GM12878 (cell line): Measurements from ENCODE around the gene RPS6KL1. TPM values are rescaled to one million over a fixed set of nuclear protein-coding genes. Genes with fewer than 3 reads are reported as not detected.

Source experiments
- ATAC-seq: fragments of 200-7000 bp; cut with Tn5 transposase; 3 replicates; pipeline ENCODE4 v1.9.1; 2020; ENCODE audit warnings: mild to moderate bottlenecking, moderate library complexity
- BruUV-seq: library from RNA; stranded (reverse); fragments of 400-500 nt; replicated peaks from 2 replicates; lab custom pipeline; 2021; lab: Mats Ljungman, UMichigan
- CTCF ChIA-PET: fragments of 300-600 bp; sonication (Branson Sonifier 250); formaldehyde crosslinking; extraction: SDS; loops from one replicate; lab custom pipeline; 2021; ENCODE audit warnings: inconsistent platforms; lab: Yijun Ruan, JAX
- POLR2A ChIA-PET: fragments of 350-600 bp; formaldehyde crosslinking; extraction: SDS; loops from one replicate; lab custom pipeline; 2021; ENCODE audit warnings: inconsistent platforms; lab: Charles Lee
- RAD21 ChIA-PET: fragments of 300-600 bp; sonication (Branson Sonifier 250); formaldehyde crosslinking; loops from one replicate; lab custom pipeline; 2023; ENCODE audit warnings: antibody characterized with exemption; ENCODE audit not compliant: unreplicated experiment; lab: Charles Lee
- SMC1A ChIA-PET: fragments of 300-600 bp; sonication (Branson Sonifier 250); formaldehyde crosslinking; loops from one replicate; lab custom pipeline; 2023; ENCODE audit not compliant: unreplicated experiment, uncharacterized antibody; lab: Charles Lee
- DNase-seq: peaks from one replicate; pipeline ENCODE4 v3.0.0-alpha.2; 2011; ENCODE audit warnings: low read depth, low spot score
- FAIRE-seq: peaks from 3 replicates; lab custom pipeline; 2011; peaks lifted over from hg19 to GRCh38; lab: Jason Lieb, UNC
- H2AFZ ChIP-seq: 2 replicates; pipeline ENCODE4 v1.6.0; 2011; ENCODE audit warnings: low read depth, low read length, control low read depth; ENCODE audit not compliant: control insufficient read depth
- H3K27ac ChIP-seq: 2 replicates; pipeline ENCODE4 v1.5.1; 2011; ENCODE audit warnings: control low read depth; ENCODE audit not compliant: control insufficient read depth, insufficient read depth
- H3K27me3 ChIP-seq, 2 experiments: replicated peaks in 1 of 2; 2 replicates each; pipeline versions ENCODE4 v1.6.0 to v1.6.1; 2011; ENCODE audit warnings: low read length in 1 of 2; ENCODE audit not compliant: control insufficient read depth in 2 of 2, insufficient read depth in 2 of 2
- H3K36me3 ChIP-seq, 2 experiments: 2 replicates each; pipeline ENCODE4 v1.5.1; 2011; ENCODE audit warnings: low read length in 1 of 2; ENCODE audit not compliant: control insufficient read depth in 2 of 2, insufficient read depth in 2 of 2
- H3K4me1 ChIP-seq: 2 replicates; pipeline ENCODE4 v1.6.1; 2011; ENCODE audit warnings: mild to moderate bottlenecking, low read length, moderate library complexity, mixed read lengths; ENCODE audit not compliant: control insufficient read depth, insufficient read depth
- H3K4me2 ChIP-seq: 2 replicates; pipeline ENCODE4 v1.6.0; 2011; ENCODE audit warnings: control low read depth; ENCODE audit not compliant: control insufficient read depth, insufficient read depth
- H3K4me3 ChIP-seq: fragments of 200-600 bp; sonication (generic); 2 replicates; pipeline ENCODE4 v1.5.1; 2016
- H3K79me2 ChIP-seq: 2 replicates; pipeline ENCODE4 v1.6.0; 2011; ENCODE audit warnings: low read length; ENCODE audit not compliant: control insufficient read depth, insufficient read depth
- H3K9ac ChIP-seq: 2 replicates; pipeline ENCODE4 v1.8.0; 2011; ENCODE audit warnings: low read length, control low read depth, mixed read lengths; ENCODE audit not compliant: control insufficient read depth, insufficient read depth
- H3K9me3 ChIP-seq: replicated peaks from 3 replicates; pipeline ENCODE4 v1.5.1; 2011; ENCODE audit warnings: mild to moderate bottlenecking, low read length; ENCODE audit not compliant: control insufficient read depth, insufficient read depth
- H4K20me1 ChIP-seq: 2 replicates; pipeline ENCODE4 v1.6.0; 2011; ENCODE audit not compliant: control insufficient read depth, insufficient read depth
- ASH2L ChIP-seq: fragments of 300-600, 200-600 bp; sonication (generic); IDR thresholded peaks from 2 replicates; pipeline ENCODE4 v1.6.1; 2017; ENCODE audit warnings: low read depth, mild to moderate bottlenecking, borderline replicate concordance
- ATF3 ChIP-seq: IDR thresholded peaks from 2 replicates; pipeline ENCODE4 v1.6.1; 2011; ENCODE audit warnings: low read depth, mild to moderate bottlenecking, low read length, moderate library complexity, borderline replicate concordance; ENCODE audit errors: extremely low read depth
- CTCF ChIP-seq, 3 experiments: IDR thresholded peaks in 2 of 3; conservative IDR thresholded peaks in 1 of 3; 2 replicates each; pipeline ENCODE4 v1.5.1; 2011; ENCODE audit warnings: low read depth in 3 of 3, low read length in 3 of 3, mild to moderate bottlenecking in 3 of 3, control low read depth in 2 of 3, moderate library complexity in 2 of 3, inconsistent platforms in 1 of 3, mixed read lengths in 1 of 3; ENCODE audit not compliant: control insufficient read depth in 2 of 3, insufficient read depth in 1 of 3; ENCODE audit errors: extremely low read depth in 1 of 3
- DPF2 ChIP-seq: fragments of 450-650 bp; IDR thresholded peaks from 2 replicates; pipeline ENCODE4 v1.6.1; 2017; ENCODE audit warnings: mild to moderate bottlenecking
- GATAD2B ChIP-seq: fragments of 450-650 bp; conservative IDR thresholded peaks from 2 replicates; pipeline ENCODE4 v1.6.1; 2017; ENCODE audit warnings: low read depth, mild to moderate bottlenecking, moderate library complexity
- MTA3 ChIP-seq: IDR thresholded peaks from 2 replicates; pipeline ENCODE4 v1.6.1; 2012; ENCODE audit warnings: low read length, inconsistent platforms, borderline replicate concordance
- NBN ChIP-seq: fragments of 450-650 bp; IDR thresholded peaks from 2 replicates; pipeline ENCODE4 v1.6.1; 2016
- PML ChIP-seq: IDR thresholded peaks from 2 replicates; pipeline ENCODE4 v1.6.1; 2012; ENCODE audit warnings: low read length, inconsistent platforms
- POLR2A ChIP-seq: IDR thresholded peaks from 2 replicates; pipeline ENCODE4 v1.6.1; 2011; ENCODE audit warnings: low read depth, mild to moderate bottlenecking, low read length
- RAD21 ChIP-seq: IDR thresholded peaks from 2 replicates; pipeline ENCODE4 v1.6.1; 2011; ENCODE audit warnings: mild to moderate bottlenecking, low read depth, low read length, moderate library complexity; ENCODE audit not compliant: insufficient read depth
- RB1 ChIP-seq: fragments of 450-650 bp; formaldehyde crosslinking; IDR thresholded peaks from 2 replicates; pipeline ENCODE4 v1.6.1; 2017; ENCODE audit warnings: mild to moderate bottlenecking, borderline replicate concordance
- RBBP5 ChIP-seq: fragments of 200-600 bp; sonication (generic); conservative IDR thresholded peaks from 2 replicates; pipeline ENCODE4 v1.6.1; 2016
- SMAD5 ChIP-seq: IDR thresholded peaks from 2 replicates; pipeline ENCODE4 v1.6.1; 2016; ENCODE audit warnings: antibody characterized with exemption, low read depth
- SMC3 ChIP-seq: IDR thresholded peaks from 2 replicates; pipeline ENCODE4 v1.6.1; 2011; ENCODE audit warnings: low read length, improper control_type of control experiment, borderline replicate concordance
- SRF ChIP-seq, 2 experiments: IDR thresholded peaks; 2 replicates each; pipeline ENCODE4 v1.6.1; 2011; ENCODE audit warnings: low read depth in 2 of 2, low read length in 2 of 2, mild to moderate bottlenecking in 1 of 2, moderate library complexity in 1 of 2
- YY1 ChIP-seq: IDR thresholded peaks from 2 replicates; pipeline ENCODE4 v1.6.1; 2011; ENCODE audit warnings: low read depth, mild to moderate bottlenecking, low read length
- WGBS: methylation state at CpG from one replicate; pipeline ENCODE4 v1.1.6; 2016; ENCODE audit warnings: low lambda C conversion rate; ENCODE audit not compliant: insufficient replicate concordance, insufficient coverage; ENCODE audit errors: missing lambda C conversion rate; 5-methylcytosine and 5-hydroxymethylcytosine counted together
- in situ Hi-C: fragments of 300-500 bp; cut with MboI; formaldehyde crosslinking; loops from 9 replicates; pipeline ENCODE4 v1.14.3; 2018; ENCODE audit warnings: mixed read lengths
- intact Hi-C: fragments of 100-400 bp; cut with micrococcal nuclease; formaldehyde crosslinking; loops from one replicate; pipeline ENCODE4 v1.14.2; 2022; ENCODE audit not compliant: unreplicated experiment
- polyA plus RNA-seq, 11 experiments: library from polyadenylated mRNA; depleted of rRNA in 4 of 11; unstranded in 6 of 11; stranded (reverse) in 5 of 11; fragments of >200 nt; fragmentation: Nextera tagmentation in 4 of 11; fragmentation: Illumina TruSeq in 1 of 11; extraction: Ambion mirVana in 4 of 11; extraction: Trizol in 1 of 11; gene quantifications; 1 replicate in 1 of 11; 2 replicates in 10 of 11; pipeline versions ENCODE4 v1.2.1 to v1.2.3, GENCODE V29; 2011 to 2016; ENCODE audit warnings: inconsistent platforms in 2 of 11, missing spikeins in 2 of 11, low read depth in 1 of 11
- total RNA-seq, 4 experiments: library from RNA; depleted of rRNA in 3 of 4; stranded (reverse); fragments of >200 nt in 3 of 4; fragmentation: Illumina TruSeq in 1 of 4; extraction: Trizol in 1 of 4; gene quantifications; 2 replicates each; pipeline versions ENCODE4 v1.2.1 to v1.2.3, GENCODE V29; 2013 to 2021

Gene RPS6KL1
- total and polyA plus RNA-seq, 10 of the 15 experiments (the other 5 are each of a cell fraction or from before 2014, with no cell fraction given), result 0.04 to 4.2 (median 2.0) TPM

GRCh38 chr14:74906925-74907521, 16.0 kb downstream of the RPS6KL1 start (continued):
- TF ChIP-seq CTCF (IDR thresholded peaks at IDR 0.05 in 2 of 3, conservative IDR thresholded peaks at IDR 0.05 in 1 of 3; ENCODE audit: control insufficient read depth in 2 of 3, extremely low read depth in 1 of 3, insufficient read depth in 1 of 3, low read depth in 3 of 3, low read length in 3 of 3) (peak in 2 of 3 experiments; percentile 14 to 20; a peak in 1 of 6 replicates), NBN (no peak), SRF (IDR thresholded peaks at IDR 0.05; ENCODE audit: low read depth in 2 of 2, low read length in 2 of 2) (no peak), ASH2L (no peak), SMAD5 (no peak)
- TF ChIP-seq, all 136 proteins: peak for 2

- in situ Hi-C loops, result no loop called here
- peak; percentile 62 for FAIRE-seq
- TF ChIP-seq RB1 (0 out of 2 replicates have a peak, but pooled peaks have one; percentile 41), POLR2A (peak; percentile 66; the same call in 1 of the 2 replicates), RBBP5 (no peak), PML (no peak), MTA3 (peak; percentile 47; the same call in 1 of the 2 replicates), ATF3 (0 out of 2 replicates have a peak, but pooled peaks have one; percentile 16), CTCF (IDR thresholded peaks at IDR 0.05 in 2 of 3, conservative IDR thresholded peaks at IDR 0.05 in 1 of 3; ENCODE audit: control insufficient read depth in 2 of 3, extremely low read depth in 1 of 3, insufficient read depth in 1 of 3, low read depth in 3 of 3, low read length in 3 of 3) (peak; percentile 88 to 96 (median 94)), SMC3 (peak; percentile 94), GATAD2B (no peak), DPF2 (no peak), YY1 (0 out of 2 replicates have a peak, but pooled peaks have one; percentile 61), RAD21 (peak; percentile 82)
These were observed 17.4 kb downstream of the RPS6KL1 start for GRCh38 chr14:74905595-74906142.

More at GRCh38 chr14:74905595-74906142, 17.4 kb downstream of the RPS6KL1 start:
- no TSS peak for BruUV-seq
- ChIA-PET RAD21 (interaction anchor here (0.6 to 5.6 kb wide), 11 partner anchors 11 to 385 kb away, joined by 3 to 114 read pairs (median 4); partner anchors contain the start of gene DLST), POLR2A (interaction anchor here (0.6 to 2.4 kb wide), 4 partner anchors 45 to 390 kb away, joined by 3 to 9 read pairs (median 3); no protein-coding TSS in a partner anchor), SMC1A (interaction anchor here (0.6 to 10.3 kb wide), 15 partner anchors 9 to 297 kb away, joined by 3 to 165 read pairs (median 4); partner anchors contain the start of gene DLST), CTCF (interaction anchor here (0.5 to 26.0 kb wide), 45 partner anchors 10 to 559 kb away, joined by 3 to 552 read pairs (median 4); partner anchors contain the start of genes ISCA2, NPC2, PROX2 and YLPM1)
- Histone ChIP-seq H3K79me2 (no peaks in the 10 kb centered on the region), H4K20me1 (no peaks in the 10 kb centered on the region), H3K9me3 (no peaks in the 10 kb centered on the region), H3K27me3 (no peaks in the 10 kb centered on the region), H3K36me3 (peaks cover 9 to 19% of the 10 kb centered on the region in 2 experiments; a peak in 3 of 4 replicates), H3K27ac (no peak overlapping the region), H3K4me2 (no peak overlapping the region), H3K4me3 (no peak overlapping the region), H3K4me1 (peaks cover 4% of the 10 kb centered on the region; the same call in 1 of the 2 replicates), H3K9ac (no peak overlapping the region), H2AFZ (no peak overlapping the region)
- ATAC-seq (peak; percentile 87), DNase-seq (no peak)
- intact Hi-C loops, result loop anchor here (1.0 kb wide), 1 partner anchor 44 kb away; no protein-coding TSS in a partner anchor
- WGBS, result 36% methylated on average over 14 of the region's 14 CpGs
